ENCODE measurements around the gene SMARCC2.

The SMARCC2 gene

GRCh38 chr12:56208006-56208405 lies 18.7 kb upstream of the SMARCC2 start:
- no peak for DNase-seq (ENCODE audit: low spot score)

DNA sequence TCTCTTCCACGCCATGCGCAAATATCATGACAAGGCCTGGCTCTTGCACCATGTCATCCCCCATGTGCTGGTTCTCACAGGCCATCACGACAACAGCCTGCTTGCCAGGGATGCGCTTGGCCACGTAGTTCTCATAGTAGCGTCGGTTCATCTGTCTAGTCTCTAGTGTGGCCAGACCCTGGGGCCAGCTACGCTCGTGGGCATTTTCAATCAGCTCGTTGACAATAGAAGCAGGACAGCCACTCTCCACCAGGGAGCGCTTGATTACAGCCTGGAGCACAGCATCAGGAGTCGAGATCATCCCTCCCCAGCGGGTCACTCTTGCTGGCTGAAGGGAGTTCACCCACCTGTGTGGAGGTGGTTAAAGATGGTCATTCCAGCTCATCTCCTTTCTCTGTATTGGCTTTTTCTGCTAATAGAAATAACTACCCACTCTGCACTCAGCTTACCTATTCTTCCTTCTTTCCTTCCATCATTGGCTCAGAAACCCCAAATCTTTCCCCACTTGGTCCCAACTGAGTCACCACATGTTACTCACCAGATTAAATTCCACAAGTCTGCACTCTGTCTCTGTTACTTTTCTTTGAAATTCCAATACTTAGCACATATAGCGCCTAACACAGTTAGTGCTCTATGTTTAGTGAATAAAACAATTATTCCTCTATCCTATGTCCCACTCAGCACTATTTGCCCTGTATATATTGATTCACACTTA lies 17.3 kb upstream of the SMARCC2 start:
- DNase-seq (ENCODE audit: low spot score), result no peak

- no peak for DNase-seq (ENCODE audit: low spot score)
Observed at GRCh38 chr12:56205445-56205844, 16.2 kb upstream of the SMARCC2 start.

DNA sequence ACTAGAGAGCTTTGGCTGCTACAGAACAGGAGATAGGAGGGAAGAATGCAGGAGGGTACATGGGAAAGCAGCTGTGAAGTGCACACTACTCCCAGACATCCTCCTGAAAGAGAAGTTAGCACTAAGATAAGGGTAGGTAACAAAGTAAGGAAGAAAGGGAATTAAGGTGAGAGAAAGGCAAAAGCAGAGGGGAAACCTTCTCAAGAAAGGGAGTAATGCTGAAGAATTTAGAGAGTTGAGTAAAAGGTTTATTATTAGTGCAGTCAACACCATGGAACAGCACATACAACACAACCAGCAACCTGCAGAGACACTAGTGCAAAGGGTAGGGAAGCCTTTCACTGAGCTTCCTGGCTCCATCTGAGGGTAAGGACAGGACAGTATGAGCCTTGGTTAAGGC lies 15.0 kb upstream of the SMARCC2 start:
- DNase-seq (ENCODE audit: low spot score), result no peak

DNA sequence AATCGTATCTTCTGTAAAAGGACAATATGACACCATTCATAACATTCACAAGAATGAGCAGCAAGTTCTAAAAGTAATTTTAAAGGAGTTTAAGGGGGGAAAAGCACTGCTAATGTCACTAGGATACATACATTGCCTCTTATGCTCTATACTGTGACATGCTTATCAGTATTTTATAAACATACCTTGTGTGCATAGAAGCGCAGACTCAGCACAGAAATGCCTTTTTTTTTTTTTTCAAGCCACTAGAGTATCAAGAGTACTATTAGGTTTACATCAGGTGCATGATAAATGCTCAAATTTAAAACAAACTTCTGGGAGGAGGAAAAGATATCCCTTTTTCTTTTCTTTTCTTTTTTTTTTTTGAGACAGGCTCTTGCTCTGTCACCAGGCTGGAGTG lies 13.6 kb upstream of the SMARCC2 start:
- DNase-seq (ENCODE audit: low spot score), result no peak

GRCh38 chr12:56202366-56202765 lies 13.1 kb upstream of the SMARCC2 start:
- no peak for DNase-seq (ENCODE audit: low spot score)

DNA sequence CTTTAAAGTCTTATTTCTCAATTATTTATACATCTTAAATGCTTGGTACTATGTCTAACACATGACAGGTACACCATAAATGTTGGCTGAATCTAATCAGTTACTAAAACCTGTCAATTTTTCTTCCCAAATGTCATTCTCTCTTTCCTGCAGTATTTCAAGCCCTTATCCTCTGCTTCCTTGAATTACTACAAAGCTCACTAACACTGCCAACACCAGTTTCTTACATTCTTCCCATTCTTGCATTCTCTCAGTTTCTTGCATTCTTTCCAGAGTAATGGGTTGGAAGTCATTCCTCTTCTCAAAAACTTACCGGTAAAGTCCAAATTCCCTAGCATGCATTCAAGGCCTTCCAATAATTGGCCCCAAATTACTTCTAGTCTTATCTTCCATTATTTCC lies 9.6 kb upstream of the SMARCC2 start:
- no peak for DNase-seq (ENCODE audit: low spot score)

- no peak for DNase-seq (ENCODE audit: low spot score)
Observed at GRCh38 chr12:56197921-56198635, 8.8 kb upstream of the SMARCC2 start.

DNA sequence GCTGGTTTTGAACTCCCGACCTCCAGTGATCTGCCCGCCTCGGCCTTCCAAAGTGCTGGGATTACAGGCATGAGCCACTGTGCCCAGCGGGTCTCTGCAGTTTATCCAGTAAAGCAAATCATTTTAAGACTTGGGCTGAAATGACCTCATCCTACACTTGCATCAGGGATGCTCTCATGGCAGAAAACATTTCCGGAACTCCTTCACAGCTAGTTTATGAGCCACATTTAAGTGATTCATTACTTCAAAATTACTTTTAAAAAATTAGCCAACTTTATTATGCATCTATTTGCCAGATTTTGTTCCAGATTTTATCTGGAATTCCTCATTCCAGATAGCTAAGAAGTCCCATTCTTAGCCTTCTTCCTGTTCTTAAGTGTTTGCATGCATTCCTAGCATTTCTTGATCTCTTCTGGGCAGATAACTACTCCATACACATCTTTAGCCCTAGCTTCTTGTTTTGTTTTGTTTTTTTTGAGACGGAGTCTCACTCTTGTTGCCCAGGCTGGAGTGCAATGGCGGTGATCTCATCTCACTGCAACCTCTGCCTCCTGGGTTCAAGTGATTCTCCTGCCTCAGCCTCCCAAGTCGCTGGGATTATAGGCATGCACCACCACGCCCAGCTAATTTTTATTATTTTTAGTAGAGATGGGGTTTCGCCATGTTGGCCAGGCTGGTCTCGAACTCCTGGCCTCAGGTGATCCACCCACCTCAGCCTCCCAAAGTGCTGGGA lies 7.7 kb upstream of the SMARCC2 start:
- DNase-seq (ENCODE audit: low spot score), result peak; percentile 67

DNA sequence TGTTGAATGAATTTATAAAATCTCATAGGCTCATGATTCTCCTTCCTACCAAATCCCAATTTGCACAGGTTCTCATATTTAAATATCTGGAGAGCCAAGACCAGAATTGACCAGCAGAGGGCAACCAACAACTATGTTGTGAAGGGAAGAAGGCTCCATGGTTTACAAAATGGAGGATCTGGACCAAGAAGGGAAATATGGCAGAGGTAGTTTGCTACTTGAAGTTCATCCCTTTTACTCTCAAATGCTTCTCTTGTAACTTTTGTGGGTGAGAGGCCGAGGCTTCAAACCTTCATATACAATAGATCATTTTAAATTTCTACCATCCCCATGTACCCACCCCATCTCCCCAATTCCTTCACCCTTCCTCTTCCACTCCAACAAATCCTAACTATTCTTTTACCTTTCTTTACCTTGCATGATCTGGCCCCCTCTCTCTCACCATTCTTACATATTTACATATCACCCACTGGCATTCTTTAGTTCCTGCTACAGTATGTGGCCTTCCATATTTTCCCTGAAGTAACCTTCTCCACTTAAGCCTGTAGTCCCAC lies 3.8 kb upstream of the SMARCC2 start:
- peak; percentile 67 for DNase-seq (ENCODE audit: low spot score)

GRCh38 chr12:56192582-56192981 lies 3.3 kb upstream of the SMARCC2 start:
- DNase-seq (ENCODE audit: low spot score), result no peak

- DNase-seq (ENCODE audit: low spot score), result no peak
Observed at GRCh38 chr12:56190695-56191155, 1.4 kb upstream of the SMARCC2 start.

DNA sequence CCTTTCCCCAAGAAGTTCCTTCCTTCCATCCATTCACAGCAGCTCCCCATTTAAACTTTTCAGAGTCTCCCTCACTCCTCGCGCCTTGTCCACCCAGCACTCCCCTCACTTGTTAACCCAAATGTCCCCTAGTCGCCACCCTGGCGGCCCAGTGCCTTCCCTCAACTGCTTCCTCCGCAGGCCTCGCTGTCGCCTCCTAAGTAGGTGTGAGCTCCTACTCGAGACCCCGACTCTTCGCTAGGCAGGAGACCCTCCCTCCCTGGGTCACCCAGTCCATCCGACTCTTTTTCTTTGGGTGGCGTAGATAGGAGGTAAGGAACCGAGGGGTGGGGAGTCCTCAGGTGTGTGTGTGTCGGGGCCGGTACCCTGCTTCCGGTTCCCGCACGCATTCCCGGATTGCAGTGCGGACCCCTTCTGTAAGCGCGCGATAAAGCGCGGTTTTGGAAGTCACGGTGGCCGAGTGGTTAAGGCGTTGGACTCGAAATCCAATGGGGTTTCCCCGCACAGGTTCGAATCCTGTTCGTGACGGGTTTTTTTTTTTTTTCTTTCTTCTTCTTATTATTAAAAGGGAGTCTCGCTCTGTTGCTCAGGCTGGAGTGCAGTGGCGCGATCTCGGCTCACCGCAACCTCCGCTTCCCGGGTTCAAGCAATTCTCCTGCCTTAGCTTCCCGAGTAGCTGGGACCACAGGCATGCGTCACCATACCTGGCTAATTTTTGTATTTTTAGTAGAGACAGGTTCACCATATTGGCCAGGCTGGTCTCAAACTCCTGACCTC lies 823 bp upstream of the SMARCC2 start:
- peak; percentile 82 for DNase-seq (ENCODE audit: low spot score)

- no peak for DNase-seq (ENCODE audit: low spot score)
Observed at GRCh38 chr12:56188778-56189098, 545 bp downstream of the SMARCC2 start.

DNA sequence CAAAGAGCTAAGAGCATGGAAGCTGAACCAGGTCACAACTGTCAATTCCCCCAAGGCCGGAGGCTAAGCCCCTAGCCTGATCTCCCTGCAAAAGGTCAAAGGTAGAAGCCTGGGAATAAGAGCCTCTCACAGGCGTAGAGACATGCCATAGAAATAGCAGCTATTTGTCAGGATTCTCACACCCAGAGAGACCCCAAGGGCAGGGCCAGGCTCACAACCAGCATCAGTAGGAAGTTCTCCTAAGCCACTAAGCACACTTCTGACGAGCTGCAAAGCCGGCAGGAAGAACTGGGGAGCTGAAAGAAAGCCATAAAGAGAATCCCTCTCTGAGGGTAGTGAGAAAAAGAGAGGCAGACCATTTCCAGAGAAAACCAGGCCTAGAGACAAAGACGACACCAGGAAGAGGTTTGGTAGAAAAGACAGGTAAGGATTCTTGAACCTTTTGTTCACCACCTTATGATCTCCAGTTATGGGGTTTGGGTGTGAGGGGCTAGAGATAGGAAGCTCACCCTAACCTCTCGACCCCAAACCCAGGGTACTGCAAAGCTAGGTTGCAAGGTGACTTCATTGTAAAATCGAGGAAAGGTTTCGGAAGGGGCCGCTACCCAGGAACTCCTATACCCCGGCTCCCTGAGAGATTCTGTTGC lies 1.0 kb downstream of the SMARCC2 start:
- DNase-seq (ENCODE audit: low spot score), result no peak

- no peak for DNase-seq (ENCODE audit: low spot score)
Observed at GRCh38 chr12:56186957-56187356, 2.3 kb downstream of the SMARCC2 start.

- DNase-seq (ENCODE audit: low spot score), result no peak
Observed at GRCh38 chr12:56178347-56178746, 10.9 kb downstream of the SMARCC2 start.

DNA sequence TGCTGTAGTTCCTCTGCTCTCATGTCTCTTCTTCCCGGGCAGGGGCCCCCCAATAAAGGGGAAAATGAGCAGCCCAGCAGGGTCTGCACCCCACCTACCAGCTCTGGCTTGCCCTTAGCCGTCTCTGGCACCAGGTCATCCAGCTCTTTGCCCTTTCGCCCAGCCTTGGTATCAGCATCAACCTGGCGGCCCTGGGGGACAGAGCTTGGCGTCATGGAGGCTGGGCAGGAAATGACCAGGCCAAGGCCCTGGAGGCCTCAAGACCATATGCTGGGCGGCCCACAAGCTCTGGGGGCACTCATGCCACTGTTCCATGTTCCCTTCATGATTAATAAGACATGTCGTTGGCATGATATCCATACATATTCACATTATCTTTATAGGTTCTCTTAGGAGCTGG lies 16.4 kb downstream of the SMARCC2 start:
- DNase-seq (ENCODE audit: low spot score), result no peak

GRCh38 chr12:56169229-56169759 lies 20.0 kb downstream of the SMARCC2 start:
- DNase-seq (ENCODE audit: low spot score), result no peak

GRCh38 chr12:56165369-56165768 lies 23.9 kb downstream of the SMARCC2 start:
- DNase-seq (ENCODE audit: low spot score), result no peak

GRCh38 chr12:56164345-56164729 lies 24.9 kb downstream of the SMARCC2 start:
- DNase-seq (ENCODE audit: low spot score), result no peak

All from AG08396 (cell line).